HepG2 (cell line): ENCODE measurements around the gene NME1. TPM values are rescaled to one million over a fixed set of nuclear protein-coding genes. Genes with fewer than 3 reads are reported as not detected.
A peak's percentile ranks its signal among the peaks of the same experiment; 100 is the strongest.

Experiments
- CREB3 ChIP-seq: sonication (generic); formaldehyde crosslinking; IDR thresholded peaks from 2 replicates; pipeline ENCODE4 v1.5.0; 2020; ENCODE audit warnings: missing genetic modification reagents
- CREBL2 ChIP-seq: sonication (generic); formaldehyde crosslinking; IDR thresholded peaks from 2 replicates; pipeline ENCODE4 v1.8.1; 2023; ENCODE audit warnings: missing genetic modification reagents, mild to moderate bottlenecking, borderline replicate concordance
- MAFK ChIP-seq, 2 experiments: IDR thresholded peaks in 1 of 2; conservative IDR thresholded peaks in 1 of 2; 2 replicates each; pipeline ENCODE4 v1.6.1; 2011; ENCODE audit warnings: improper control_type of control experiment in 2 of 2, low read length in 2 of 2
- NFE2 ChIP-seq: sonication (generic); formaldehyde crosslinking; IDR thresholded peaks from 2 replicates; pipeline ENCODE4 v1.4.0; 2020; ENCODE audit warnings: missing genetic modification reagents
- NFE2L1 ChIP-seq: sonication (generic); formaldehyde crosslinking; IDR thresholded peaks from 2 replicates; pipeline ENCODE4 v1.4.0; 2020; ENCODE audit warnings: missing genetic modification reagents, mild to moderate bottlenecking, borderline replicate concordance
- PRDM15 ChIP-seq: sonication (generic); formaldehyde crosslinking; IDR thresholded peaks from 2 replicates; pipeline ENCODE4 v1.4.0; 2020; ENCODE audit warnings: missing genetic modification reagents
- SP5 ChIP-seq: IDR thresholded peaks from 2 replicates; pipeline ENCODE4 v1.6.1; 2016; ENCODE audit warnings: low read depth, borderline replicate concordance
- ZBTB26 ChIP-seq: IDR thresholded peaks from 2 replicates; pipeline ENCODE4 v1.6.1; 2016; ENCODE audit warnings: missing compliant biosample characterization, missing genetic modification reagents, borderline replicate concordance
- ZNF782 ChIP-seq: sonication (generic); formaldehyde crosslinking; IDR thresholded peaks from 2 replicates; pipeline ENCODE4 v1.4.0; 2020; ENCODE audit warnings: missing genetic modification reagents, mild to moderate bottlenecking, borderline replicate concordance
- polyA plus RNA-seq, 8 experiments: library from polyadenylated mRNA; depleted of rRNA in 3 of 8; stranded (reverse) in 7 of 8; unstranded in 1 of 8; fragments of >200 nt; fragmentation: Illumina TruSeq in 4 of 8; extraction: Trizol in 4 of 8; gene quantifications; 2 replicates each; pipeline versions ENCODE4 v1.2.1 to v1.2.3, GENCODE V29; 2011 to 2016; ENCODE audit warnings: low read depth in 4 of 8, missing spikeins in 1 of 8, mixed read lengths in 1 of 8; ENCODE audit not compliant: insufficient read depth in 1 of 8
- total RNA-seq, 5 experiments: library from RNA; depleted of rRNA; stranded (reverse); fragments of >200 nt; fragmentation: Illumina TruSeq; extraction: Trizol; gene quantifications; 2 replicates each; pipeline ENCODE4 v1.2.3, GENCODE V29; 2016; ENCODE audit warnings: low read depth in 1 of 5
- TF ChIP-seq, protein P1 (sequence below): sonication (generic); formaldehyde crosslinking; IDR thresholded peaks from 2 replicates; pipeline ENCODE4 v1.5.1; 2020; ENCODE audit warnings: missing genetic modification reagents, mild to moderate bottlenecking, borderline replicate concordance
- TF ChIP-seq, protein P2 (sequence below): sonication (generic); formaldehyde crosslinking; IDR thresholded peaks from 2 replicates; pipeline ENCODE4 v1.5.0; 2020; ENCODE audit warnings: missing genetic modification reagents
- TF ChIP-seq, protein P3 (sequence below): sonication (generic); formaldehyde crosslinking; IDR thresholded peaks from 2 replicates; pipeline ENCODE4 v1.5.0; 2020; ENCODE audit warnings: missing genetic modification reagents
- TF ChIP-seq, protein P4 (sequence below): sonication (generic); formaldehyde crosslinking; IDR thresholded peaks from 2 replicates; pipeline ENCODE4 v1.5.0; 2020; ENCODE audit warnings: missing genetic modification reagents, mild to moderate bottlenecking, borderline replicate concordance

NME1 gene
- total and polyA plus RNA-seq, 2 of the 13 experiments (the other 11 are each of a cell fraction or from before 2014, with no cell fraction given), result 295 to 516 TPM

DNA sequence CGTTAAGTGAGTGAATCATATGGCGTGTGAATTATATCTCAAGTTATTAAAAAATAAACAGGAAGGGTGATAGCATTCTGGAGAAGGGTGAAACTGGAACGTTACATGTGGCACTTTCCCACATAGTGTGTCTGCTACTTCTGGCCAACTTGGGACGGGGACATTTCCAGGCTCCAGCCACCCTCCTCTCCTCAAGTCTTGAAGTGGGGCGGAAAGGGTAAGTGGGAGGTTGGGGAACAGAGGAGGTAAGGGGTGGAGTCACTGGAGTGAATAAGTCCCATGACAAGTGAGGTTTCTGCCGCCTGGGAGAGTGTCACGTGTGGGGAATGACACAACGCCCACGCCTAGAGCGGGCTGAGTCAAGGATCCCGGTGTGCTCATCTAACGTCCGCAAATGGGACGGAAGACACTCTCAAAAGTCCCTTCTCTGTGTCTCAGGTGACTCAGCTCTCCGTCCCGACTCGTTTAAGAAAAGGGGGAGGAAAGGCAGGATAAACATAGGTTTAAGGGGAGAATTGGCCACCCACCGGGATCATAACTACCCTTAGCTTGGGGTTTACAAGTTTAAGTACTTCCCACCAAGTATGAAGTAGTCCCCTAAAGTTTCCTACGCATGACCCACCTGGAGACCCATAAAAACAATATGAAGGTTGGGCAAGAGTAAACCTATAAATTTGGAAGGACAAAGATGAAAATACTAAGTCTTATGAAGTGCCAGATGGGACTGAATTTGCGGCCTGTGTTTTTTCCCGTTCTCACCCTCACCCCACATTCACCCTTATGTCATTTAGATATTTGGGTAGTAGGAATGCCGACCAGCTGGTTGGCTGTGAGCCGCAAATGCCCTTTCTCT, 31.5 kb upstream of the NME1 start (continued):
- TF ChIP-seq, protein P1, sequence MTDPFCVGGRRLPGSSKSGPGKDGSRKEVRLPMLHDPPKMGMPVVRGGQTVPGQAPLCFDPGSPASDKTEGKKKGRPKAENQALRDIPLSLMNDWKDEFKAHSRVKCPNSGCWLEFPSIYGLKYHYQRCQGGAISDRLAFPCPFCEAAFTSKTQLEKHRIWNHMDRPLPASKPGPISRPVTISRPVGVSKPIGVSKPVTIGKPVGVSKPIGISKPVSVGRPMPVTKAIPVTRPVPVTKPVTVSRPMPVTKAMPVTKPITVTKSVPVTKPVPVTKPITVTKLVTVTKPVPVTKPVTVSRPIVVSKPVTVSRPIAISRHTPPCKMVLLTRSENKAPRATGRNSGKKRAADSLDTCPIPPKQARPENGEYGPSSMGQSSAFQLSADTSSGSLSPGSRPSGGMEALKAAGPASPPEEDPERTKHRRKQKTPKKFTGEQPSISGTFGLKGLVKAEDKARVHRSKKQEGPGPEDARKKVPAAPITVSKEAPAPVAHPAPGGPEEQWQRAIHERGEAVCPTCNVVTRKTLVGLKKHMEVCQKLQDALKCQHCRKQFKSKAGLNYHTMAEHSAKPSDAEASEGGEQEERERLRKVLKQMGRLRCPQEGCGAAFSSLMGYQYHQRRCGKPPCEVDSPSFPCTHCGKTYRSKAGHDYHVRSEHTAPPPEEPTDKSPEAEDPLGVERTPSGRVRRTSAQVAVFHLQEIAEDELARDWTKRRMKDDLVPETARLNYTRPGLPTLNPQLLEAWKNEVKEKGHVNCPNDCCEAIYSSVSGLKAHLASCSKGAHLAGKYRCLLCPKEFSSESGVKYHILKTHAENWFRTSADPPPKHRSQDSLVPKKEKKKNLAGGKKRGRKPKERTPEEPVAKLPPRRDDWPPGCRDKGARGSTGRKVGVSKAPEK (CRISPR knock-in tag), result no peak
- TF ChIP-seq CREB3 (CRISPR knock-in tag), result no peak
- TF ChIP-seq PRDM15 (CRISPR knock-in tag), result no peak
- TF ChIP-seq, protein P2, sequence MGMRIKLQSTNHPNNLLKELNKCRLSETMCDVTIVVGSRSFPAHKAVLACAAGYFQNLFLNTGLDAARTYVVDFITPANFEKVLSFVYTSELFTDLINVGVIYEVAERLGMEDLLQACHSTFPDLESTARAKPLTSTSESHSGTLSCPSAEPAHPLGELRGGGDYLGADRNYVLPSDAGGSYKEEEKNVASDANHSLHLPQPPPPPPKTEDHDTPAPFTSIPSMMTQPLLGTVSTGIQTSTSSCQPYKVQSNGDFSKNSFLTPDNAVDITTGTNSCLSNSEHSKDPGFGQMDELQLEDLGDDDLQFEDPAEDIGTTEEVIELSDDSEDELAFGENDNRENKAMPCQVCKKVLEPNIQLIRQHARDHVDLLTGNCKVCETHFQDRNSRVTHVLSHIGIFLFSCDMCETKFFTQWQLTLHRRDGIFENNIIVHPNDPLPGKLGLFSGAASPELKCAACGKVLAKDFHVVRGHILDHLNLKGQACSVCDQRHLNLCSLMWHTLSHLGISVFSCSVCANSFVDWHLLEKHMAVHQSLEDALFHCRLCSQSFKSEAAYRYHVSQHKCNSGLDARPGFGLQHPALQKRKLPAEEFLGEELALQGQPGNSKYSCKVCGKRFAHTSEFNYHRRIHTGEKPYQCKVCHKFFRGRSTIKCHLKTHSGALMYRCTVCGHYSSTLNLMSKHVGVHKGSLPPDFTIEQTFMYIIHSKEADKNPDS (CRISPR knock-in tag), result no peak
- TF ChIP-seq SP5, result peak; percentile 78
- no peak for TF ChIP-seq ZNF782
- no peak for TF ChIP-seq NFE2
- 0 out of 2 replicates have a peak, but pooled peaks have one; percentile 14 for TF ChIP-seq CREBL2
- TF ChIP-seq, protein P3, sequence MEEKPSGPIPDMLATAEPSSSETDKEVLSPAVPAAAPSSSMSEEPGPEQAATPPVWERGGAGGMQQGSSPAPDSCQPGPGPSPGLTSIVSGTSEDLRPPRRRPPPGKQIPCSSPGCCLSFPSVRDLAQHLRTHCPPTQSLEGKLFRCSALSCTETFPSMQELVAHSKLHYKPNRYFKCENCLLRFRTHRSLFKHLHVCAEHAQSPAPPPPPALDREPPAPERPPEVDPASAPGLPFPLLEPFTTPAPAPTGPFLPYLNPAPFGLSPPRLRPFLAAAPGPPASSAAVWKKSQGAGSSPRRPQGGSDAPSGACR (CRISPR knock-in tag), result peak; percentile 66; the same call in 1 of the 2 replicates
- TF ChIP-seq NFE2L1, result no peak
- TF ChIP-seq, protein P4, sequence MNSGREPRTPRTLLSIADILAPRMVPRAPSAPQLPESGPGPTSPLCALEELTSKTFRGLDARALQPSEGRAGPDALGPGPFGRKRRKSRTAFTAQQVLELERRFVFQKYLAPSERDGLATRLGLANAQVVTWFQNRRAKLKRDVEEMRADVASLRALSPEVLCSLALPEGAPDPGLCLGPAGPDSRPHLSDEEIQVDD, result 0 out of 2 replicates have a peak, but pooled peaks have one; percentile 44
- no peak for TF ChIP-seq MAFK (conservative IDR thresholded peaks at IDR 0.05 in 1 of 2, IDR thresholded peaks at IDR 0.05 in 1 of 2; ENCODE audit: low read length in 2 of 2)
- no peak for TF ChIP-seq ZBTB26 (CRISPR knock-in tag)
